WTC11 (cell line): ENCODE results near the gene PIM1. TPM values are rescaled to one million over a fixed set of nuclear protein-coding genes. Genes with fewer than 3 reads are reported as not detected.

Source experiments
- ATAC-seq: fragments of 200-7000 bp; cut with Tn5 transposase; 2 replicates; pipeline ENCODE4 v1.10.0; 2021; ENCODE audit warnings: mild to moderate bottlenecking, moderate library complexity
- CTCF ChIA-PET: fragments of 300-600 bp; sonication (Branson Sonifier 250); formaldehyde crosslinking; loops from one replicate; lab custom pipeline; 2021; ENCODE audit warnings: antibody characterized with exemption; lab: Charles Lee
- POLR2A ChIA-PET: fragments of 350-600 bp; sonication (Branson Sonifier 250); formaldehyde crosslinking; loops from one replicate; lab custom pipeline; 2021; ENCODE audit warnings: antibody characterized with exemption; lab: Charles Lee
- DNase-seq: peaks from one replicate; pipeline ENCODE4 v3.0.0; 2021; ENCODE audit warnings: low spot score
- H3K27ac Mint-ChIP-seq: 2 replicates; pipeline ENCODE4 v1.8.0; 2021; ENCODE audit warnings: mixed read lengths
- H3K27me3 Mint-ChIP-seq: 2 replicates; pipeline ENCODE4 v1.8.0; 2021; ENCODE audit warnings: low read depth, mild to moderate bottlenecking, moderate library complexity, mixed read lengths
- H3K36me3 Mint-ChIP-seq: 2 replicates; pipeline ENCODE4 v1.8.0; 2021; ENCODE audit warnings: mixed read lengths
- H3K4me1 Mint-ChIP-seq: 2 replicates; pipeline ENCODE4 v1.8.0; 2022; ENCODE audit warnings: mixed read lengths
- H3K4me3 Mint-ChIP-seq: 2 replicates; pipeline ENCODE4 v1.8.0; 2021; ENCODE audit warnings: mild to moderate bottlenecking, moderate library complexity, mixed read lengths
- H3K9me3 Mint-ChIP-seq: 2 replicates; pipeline ENCODE4 v1.8.0; 2021; ENCODE audit warnings: mixed read lengths
- AR ChIP-seq: fragments of 250-450 bp; sonication (Bioruptor Pico); IDR thresholded peaks from 2 replicates; pipeline ENCODE4 v1.9.0; 2021; ENCODE audit warnings: mild to moderate bottlenecking
- FOXP1 ChIP-seq: sonication (generic); formaldehyde crosslinking; IDR thresholded peaks from 2 replicates; pipeline ENCODE4 v1.8.0; 2022; ENCODE audit warnings: missing genetic modification reagents, mild to moderate bottlenecking, moderate library complexity, borderline replicate concordance
- GRHL2 ChIP-seq: fragments of 250-450 bp; sonication (Bioruptor Pico); IDR thresholded peaks from 2 replicates; pipeline ENCODE4 v1.8.0; 2022; ENCODE audit warnings: mild to moderate bottlenecking, moderate library complexity; ENCODE audit not compliant: insufficient replicate concordance, severe bottlenecking
- IRF1 ChIP-seq: sonication (generic); formaldehyde crosslinking; IDR thresholded peaks from 2 replicates; pipeline ENCODE4 v1.8.0; 2023; ENCODE audit warnings: missing genetic modification reagents
- JAZF1 ChIP-seq: fragments of 250-450 bp; sonication (Bioruptor Pico); IDR thresholded peaks from 2 replicates; pipeline ENCODE4 v1.9.0; 2021; ENCODE audit warnings: moderate library complexity, mild to moderate bottlenecking, inconsistent platforms
- NFYB ChIP-seq: sonication (generic); formaldehyde crosslinking; conservative IDR thresholded peaks from 2 replicates; pipeline ENCODE4 v1.8.0; 2022; ENCODE audit warnings: low read depth, missing genetic modification reagents
- NR2C2 ChIP-seq: sonication (generic); formaldehyde crosslinking; IDR thresholded peaks from 2 replicates; pipeline ENCODE4 v1.8.0; 2022; ENCODE audit warnings: mild to moderate bottlenecking, missing genetic modification reagents
- NR3C1 ChIP-seq: sonication (generic); formaldehyde crosslinking; conservative IDR thresholded peaks from 2 replicates; pipeline ENCODE4 v1.8.1; 2023; ENCODE audit warnings: low read depth, mild to moderate bottlenecking, missing genetic modification reagents
- RORB ChIP-seq: fragments of 250-450 bp; sonication (Bioruptor Pico); IDR thresholded peaks from 2 replicates; pipeline ENCODE4 v1.9.0; 2021; ENCODE audit warnings: mild to moderate bottlenecking
- SMAD4 ChIP-seq: sonication (generic); formaldehyde crosslinking; IDR thresholded peaks from 2 replicates; pipeline ENCODE4 v1.8.0; 2022; ENCODE audit warnings: mild to moderate bottlenecking, missing genetic modification reagents
- SOX15 ChIP-seq: fragments of 250-450 bp; sonication (Bioruptor Pico); IDR thresholded peaks from 2 replicates; pipeline ENCODE4 v1.9.0; 2021; ENCODE audit warnings: mild to moderate bottlenecking
- STAT6 ChIP-seq: sonication (generic); formaldehyde crosslinking; conservative IDR thresholded peaks from 2 replicates; pipeline ENCODE4 v1.8.1; 2023; ENCODE audit warnings: mild to moderate bottlenecking, low read depth, missing genetic modification reagents, moderate library complexity
- ZMAT4 ChIP-seq: fragments of 250-450 bp; sonication (Bioruptor Pico); IDR thresholded peaks from 2 replicates; pipeline ENCODE4 v1.9.0; 2021; ENCODE audit warnings: mild to moderate bottlenecking
- ZNF263 ChIP-seq: sonication (generic); formaldehyde crosslinking; IDR thresholded peaks from 2 replicates; pipeline ENCODE4 v1.8.1; 2022; ENCODE audit warnings: low read depth, mild to moderate bottlenecking, moderate library complexity, missing genetic modification reagents
- ZNF317 ChIP-seq: sonication (generic); formaldehyde crosslinking; IDR thresholded peaks from 2 replicates; pipeline ENCODE4 v1.8.1; 2023; ENCODE audit warnings: low read depth, mild to moderate bottlenecking, moderate library complexity, missing genetic modification reagents, borderline replicate concordance
- ZNF396 ChIP-seq: fragments of 250-450 bp; sonication (Bioruptor Pico); IDR thresholded peaks from 2 replicates; pipeline ENCODE4 v1.8.0; 2021; ENCODE audit warnings: mild to moderate bottlenecking, moderate library complexity, borderline replicate concordance
- ZNF512 ChIP-seq: sonication (generic); formaldehyde crosslinking; IDR thresholded peaks from 2 replicates; pipeline ENCODE4 v1.8.1; 2022; ENCODE audit warnings: missing genetic modification reagents, borderline replicate concordance
- total RNA-seq: library from RNA; stranded (reverse); gene quantifications from 3 replicates; pipeline ENCODE4 v1.2.3, GENCODE V29; 2021

Gene PIM1
- total RNA-seq, 1 experiment from 2014 or later = 64.7 TPM

GRCh38 chr6:37131104-37131959, 38.6 kb upstream of the PIM1 start (continued):
- no peak for TF ChIP-seq STAT6 (CRISPR knock-in tag)
- TF ChIP-seq ZNF317 (CRISPR knock-in tag) = no peak
- TF ChIP-seq FOXP1 (CRISPR knock-in tag) = no peak
- TF ChIP-seq SOX15 (CRISPR knock-in tag) = no peak
- TF ChIP-seq ZNF263 = no peak

- Mint-ChIP-seq H3K27ac (peak overlapping the region; percentile 91), H3K4me3 (no peak overlapping the region; the same call in 1 of the 2 replicates), H3K9me3 (no peaks in the 10 kb centered on the region), H3K36me3 (peaks cover 12% of the 10 kb centered on the region), H3K4me1 (peaks cover 82% of the 10 kb centered on the region), H3K27me3 (no peaks in the 10 kb centered on the region)
- CTCF ChIA-PET = interaction anchor here (1.1 to 2.2 kb wide), 5 partner anchors 13 to 114 kb away, joined by 3 to 11 read pairs (median 5); partner anchors contain the start of gene PIM1
- DNase-seq (no peak), ATAC-seq (no peak)
- TF ChIP-seq NR3C1 (no peak), IRF1 (no peak), ZMAT4 (CRISPR knock-in tag) (no peak), RORB (CRISPR knock-in tag) (no peak), SMAD4 (CRISPR knock-in tag) (no peak), JAZF1 (CRISPR knock-in tag) (no peak), GRHL2 (CRISPR knock-in tag) (no peak), NFYB (CRISPR knock-in tag) (no peak), AR (no peak), ZNF512 (no peak), NR2C2 (no peak), ZNF396 (CRISPR knock-in tag) (no peak), STAT6 (CRISPR knock-in tag) (no peak)
- POLR2A ChIA-PET = interaction anchor here (0.7 to 3.1 kb wide), 5 partner anchors 9 to 38 kb away, joined by 7 to 14 read pairs (median 10); partner anchors contain the start of gene PIM1
Measured at GRCh38 chr6:37131960-37132253, 38.0 kb upstream of the PIM1 start.
